Activated CD8-positive, alpha-beta T cell treated with anti-CD3 and anti-CD28 coated beads for 36 hours (primary cell): ENCODE data around the gene GLT6D1. TPM values are rescaled to one million over a fixed set of nuclear protein-coding genes. Genes with fewer than 3 reads are reported as not detected.

ENCODE experiments used
- ATAC-seq: fragments of 200-7000 bp; cut with Tn5 transposase; one replicate; pipeline ENCODE4 v1.10.0; 2021; ENCODE audit warnings: mild to moderate bottlenecking, moderate library complexity
- CTCF ChIA-PET: fragments of 350-600 bp; sonication (Branson Sonifier 250); formaldehyde crosslinking; loops from one replicate; lab custom pipeline; 2021; ENCODE audit warnings: antibody characterized with exemption; lab: Charles Lee
- POLR2A ChIA-PET: fragments of 350-600 bp; sonication (Branson Sonifier 250); formaldehyde crosslinking; loops from one replicate; lab custom pipeline; 2021; ENCODE audit warnings: antibody characterized with exemption; lab: Charles Lee
- DNase-seq: peaks from one replicate; pipeline ENCODE4 v3.0.0-alpha.2; 2020
- H3K27ac Mint-ChIP-seq: one replicate; pipeline ENCODE4 v1.8.0; 2021; ENCODE audit warnings: mild to moderate bottlenecking, mixed read lengths
- H3K27me3 Mint-ChIP-seq: one replicate; pipeline ENCODE4 v1.8.0; 2021; ENCODE audit warnings: mixed read lengths
- H3K36me3 Mint-ChIP-seq: one replicate; pipeline ENCODE4 v1.8.0; 2021; ENCODE audit warnings: low read depth, mixed read lengths
- H3K4me1 Mint-ChIP-seq: one replicate; pipeline ENCODE4 v1.8.0; 2021; ENCODE audit warnings: low read depth, mixed read lengths
- H3K4me3 Mint-ChIP-seq: one replicate; pipeline ENCODE4 v1.8.0; 2021; ENCODE audit warnings: mild to moderate bottlenecking, moderate library complexity, mixed read lengths
- H3K9me3 Mint-ChIP-seq: one replicate; pipeline ENCODE4 v1.8.0; 2021; ENCODE audit warnings: mixed read lengths
- CTCF ChIP-seq: fragments of 200-600 bp; IDR thresholded peaks from one replicate; pipeline ENCODE4 v1.8.0; 2022; ENCODE audit warnings: antibody characterized with exemption, mild to moderate bottlenecking
- intact Hi-C: fragments of 100-400 bp; cut with micrococcal nuclease; formaldehyde crosslinking; loops from one replicate; pipeline ENCODE4 v1.10.0; 2022
- total RNA-seq, 2 experiments: library from RNA; stranded (reverse); gene quantifications; one replicate each; pipeline ENCODE4 v1.2.3, GENCODE V29; 2021

Gene GLT6D1
- total RNA-seq, 2 experiments from 2014 or later: not detected

GRCh38 chr9:135579356-135579755 lies 60.0 kb downstream of the GLT6D1 start:
- no peak for TF ChIP-seq CTCF
- ATAC-seq (no peak), DNase-seq (no peak)
- intact Hi-C loops: no loop called here
- CTCF ChIA-PET: no interaction called here
- H3K9me3 Mint-ChIP-seq: no peaks in the 10 kb centered on the region
- POLR2A ChIA-PET: no interaction called here
- H3K36me3 Mint-ChIP-seq: no peaks in the 10 kb centered on the region
- no peak overlapping the region for H3K4me3 Mint-ChIP-seq
- no peaks in the 10 kb centered on the region for H3K4me1 Mint-ChIP-seq
- H3K27me3 Mint-ChIP-seq: no peaks in the 10 kb centered on the region
- no peak overlapping the region for H3K27ac Mint-ChIP-seq

GRCh38 chr9:135577256-135577655 lies 62.1 kb downstream of the GLT6D1 start:
- no peak for ATAC-seq
- Mint-ChIP-seq H3K36me3 (no peaks in the 10 kb centered on the region), H3K27ac (no peak overlapping the region), H3K4me3 (no peak overlapping the region), H3K27me3 (no peaks in the 10 kb centered on the region), H3K4me1 (no peaks in the 10 kb centered on the region), H3K9me3 (no peaks in the 10 kb centered on the region)
- ChIA-PET CTCF (no interaction called here), POLR2A (no interaction called here)
- DNase-seq: no peak
- TF ChIP-seq CTCF: no peak
- intact Hi-C loops: no loop called here

GRCh38 chr9:135575995-135576631 lies 63.2 kb downstream of the GLT6D1 start:
- no peak for TF ChIP-seq CTCF
- H3K4me1 Mint-ChIP-seq: no peaks in the 10 kb centered on the region
- ATAC-seq: no peak
- H3K36me3 Mint-ChIP-seq: no peaks in the 10 kb centered on the region
- H3K4me3 Mint-ChIP-seq: no peak overlapping the region
- ChIA-PET POLR2A (no interaction called here), CTCF (no interaction called here)
- H3K27ac Mint-ChIP-seq: no peak overlapping the region
- no peaks in the 10 kb centered on the region for H3K9me3 Mint-ChIP-seq
- H3K27me3 Mint-ChIP-seq: no peaks in the 10 kb centered on the region
- intact Hi-C loops: no loop called here
- no peak for DNase-seq

GRCh38 chr9:135574943-135575342 lies 64.4 kb downstream of the GLT6D1 start:
- CTCF ChIA-PET: interaction anchor here (1.5 kb wide), 1 partner anchor 29 kb away, joined by 4 read pairs; no protein-coding TSS in a partner anchor
- TF ChIP-seq CTCF: no peak
- H3K27me3 Mint-ChIP-seq: no peaks in the 10 kb centered on the region
- no peaks in the 10 kb centered on the region for H3K9me3 Mint-ChIP-seq
- DNase-seq (no peak), ATAC-seq (no peak)
- H3K27ac Mint-ChIP-seq: no peak overlapping the region
- H3K36me3 Mint-ChIP-seq: no peaks in the 10 kb centered on the region
- no peak overlapping the region for H3K4me3 Mint-ChIP-seq
- H3K4me1 Mint-ChIP-seq: no peaks in the 10 kb centered on the region
- POLR2A ChIA-PET: no interaction called here
- intact Hi-C loops: no loop called here

GRCh38 chr9:135574331-135574730 lies 65.0 kb downstream of the GLT6D1 start:
- Mint-ChIP-seq H3K27ac (no peak overlapping the region), H3K4me3 (no peak overlapping the region), H3K9me3 (peaks cover 2% of the 10 kb centered on the region), H3K4me1 (no peaks in the 10 kb centered on the region), H3K27me3 (no peaks in the 10 kb centered on the region), H3K36me3 (no peaks in the 10 kb centered on the region)
- DNase-seq (no peak), ATAC-seq (no peak)
- CTCF ChIA-PET: interaction anchor here (1.5 kb wide), 1 partner anchor 29 kb away, joined by 4 read pairs; no protein-coding TSS in a partner anchor
- POLR2A ChIA-PET: no interaction called here
- intact Hi-C loops: no loop called here
- TF ChIP-seq CTCF: no peak

Other genes starting within 250 kb of the GLT6D1 start
- under 1 TPM; 0.54 to 0.58 TPM for gene PPP1R26, start 159.8 kb downstream of the GLT6D1 start, total RNA-seq
- 10 to 100 TPM; 56.4 to 57.4 TPM for gene MRPS2, start 138.9 kb downstream of the GLT6D1 start, total RNA-seq
- gene LCN1, start 118.1 kb downstream of the GLT6D1 start, total RNA-seq: not detected
- not detected for gene OBP2A, start 93.4 kb downstream of the GLT6D1 start, total RNA-seq
- not detected for gene PAEP, start 77.8 kb downstream of the GLT6D1 start, total RNA-seq
- gene LCN9, start 23.8 kb upstream of the GLT6D1 start, total RNA-seq: not detected
- gene SOHLH1, start 59.9 kb upstream of the GLT6D1 start, total RNA-seq: not detected
- not detected for gene KCNT1, start 62.6 kb upstream of the GLT6D1 start, total RNA-seq